Left ventricle myocardium inferior (tissue), 1 donor: ENCODE data around the gene CAMK4. TPM values are rescaled to one million over a fixed set of nuclear protein-coding genes. Genes with fewer than 3 reads are reported as not detected.

Experiments used
- DNase-seq: peaks from one replicate; pipeline ENCODE4 v3.0.0-alpha.2; 2020
- H3K27ac ChIP-seq: fragments of 200-600 bp; replicated peaks from 2 replicates; pipeline ENCODE4 v1.8.0; 2021
- H3K27me3 ChIP-seq: fragments of 200-600 bp; 2 replicates; pipeline ENCODE4 v1.8.0; 2021; ENCODE audit warnings: low read depth
- H3K36me3 ChIP-seq: fragments of 200-600 bp; 2 replicates; pipeline ENCODE4 v1.8.0; 2021
- H3K4me1 ChIP-seq: fragments of 200-600 bp; 2 replicates; pipeline ENCODE4 v1.8.0; 2021
- H3K4me3 ChIP-seq: fragments of 200-600 bp; 2 replicates; pipeline ENCODE4 v1.8.0; 2021; ENCODE audit warnings: mild to moderate bottlenecking, moderate library complexity
- H3K9me3 ChIP-seq: fragments of 200-600 bp; replicated peaks from 2 replicates; pipeline ENCODE4 v1.8.0; 2021
- CTCF ChIP-seq: fragments of 200-600 bp; IDR thresholded peaks from 2 replicates; pipeline ENCODE4 v1.8.0; 2021; ENCODE audit warnings: antibody characterized with exemption, mild to moderate bottlenecking, borderline replicate concordance
- intact Hi-C: fragments of 100-400 bp; cut with micrococcal nuclease; formaldehyde crosslinking; loops from one replicate; pipeline ENCODE4 v1.11.0; 2022
- total RNA-seq: library from RNA; stranded (reverse); fragmentation: NEBNext Ultra II Directional; extraction: Animal tissue kit (Norgen Biotek cat#: 25700); gene quantifications from one replicate; pipeline ENCODE4 v1.2.1, GENCODE V29; 2021
- donor health status: DM: no; HTN: yes; CAD: no; lungs with severe emphysema.

The CAMK4 gene
- total RNA-seq, 1 donor from 2014 or later, result 0.36 TPM

- H3K36me3 ChIP-seq, result no peaks in the 10 kb centered on the region
- no peak overlapping the region for H3K27ac ChIP-seq
- intact Hi-C loops, result no loop called here
- H3K4me3 ChIP-seq, result no peak overlapping the region
- peaks cover 3% of the 10 kb centered on the region for H3K9me3 ChIP-seq
- TF ChIP-seq CTCF, result no peak
- H3K27me3 ChIP-seq, result no peaks in the 10 kb centered on the region
- no peaks in the 10 kb centered on the region for H3K4me1 ChIP-seq
- no peak for DNase-seq
These were observed 38.6 kb downstream of the CAMK4 start for GRCh38 chr5:111262815-111263214.

- Histone ChIP-seq H3K27ac (no peak overlapping the region), H3K9me3 (no peaks in the 10 kb centered on the region), H3K4me3 (no peak overlapping the region), H3K36me3 (no peaks in the 10 kb centered on the region), H3K4me1 (no peaks in the 10 kb centered on the region), H3K27me3 (no peaks in the 10 kb centered on the region)
- TF ChIP-seq CTCF, result no peak
- intact Hi-C loops, result no loop called here
- no peak for DNase-seq
These were observed 42.3 kb downstream of the CAMK4 start for GRCh38 chr5:111266491-111266890.

GRCh38 chr5:111268300-111268699 is 44.1 kb downstream of the CAMK4 start:
- H3K27me3 ChIP-seq, result no peaks in the 10 kb centered on the region
- no peak for DNase-seq
- H3K4me3 ChIP-seq, result no peak overlapping the region
- H3K9me3 ChIP-seq, result no peaks in the 10 kb centered on the region
- H3K4me1 ChIP-seq, result no peaks in the 10 kb centered on the region
- H3K27ac ChIP-seq, result no peak overlapping the region
- intact Hi-C loops, result no loop called here
- no peak for TF ChIP-seq CTCF
- H3K36me3 ChIP-seq, result no peaks in the 10 kb centered on the region

- H3K27ac ChIP-seq, result no peak overlapping the region
- no peaks in the 10 kb centered on the region for H3K36me3 ChIP-seq
- no peak overlapping the region for H3K4me3 ChIP-seq
- intact Hi-C loops, result no loop called here
- H3K9me3 ChIP-seq, result no peaks in the 10 kb centered on the region
- TF ChIP-seq CTCF, result no peak
- no peaks in the 10 kb centered on the region for H3K4me1 ChIP-seq
- no peak for DNase-seq
- no peaks in the 10 kb centered on the region for H3K27me3 ChIP-seq
These were observed 47.7 kb downstream of the CAMK4 start for GRCh38 chr5:111271885-111272284.

- DNase-seq, result no peak
- no peaks in the 10 kb centered on the region for H3K4me1 ChIP-seq
- no peak overlapping the region for H3K27ac ChIP-seq
- intact Hi-C loops, result no loop called here
- H3K4me3 ChIP-seq, result no peak overlapping the region
- no peaks in the 10 kb centered on the region for H3K36me3 ChIP-seq
- no peaks in the 10 kb centered on the region for H3K27me3 ChIP-seq
- no peak for TF ChIP-seq CTCF
- H3K9me3 ChIP-seq, result no peaks in the 10 kb centered on the region
These were observed 52.9 kb downstream of the CAMK4 start for GRCh38 chr5:111277061-111277460.
